GM19035 (cell line): ENCODE data around the gene PRXL2B.
"Not testable (repeated sequence)": the region's sequence is repeated elsewhere in the genome, so short reads cannot be mapped to it uniquely, and the experiment has no call there.

Experiments
- ATAC-seq: cut with Tn5 transposase; IDR thresholded peaks from one replicate; pipeline ENCODE4 v1.9.1; 2021; ENCODE audit not compliant: unreplicated experiment

PRXL2B gene, protein sequence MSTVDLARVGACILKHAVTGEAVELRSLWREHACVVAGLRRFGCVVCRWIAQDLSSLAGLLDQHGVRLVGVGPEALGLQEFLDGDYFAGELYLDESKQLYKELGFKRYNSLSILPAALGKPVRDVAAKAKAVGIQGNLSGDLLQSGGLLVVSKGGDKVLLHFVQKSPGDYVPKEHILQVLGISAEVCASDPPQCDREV

DNA sequence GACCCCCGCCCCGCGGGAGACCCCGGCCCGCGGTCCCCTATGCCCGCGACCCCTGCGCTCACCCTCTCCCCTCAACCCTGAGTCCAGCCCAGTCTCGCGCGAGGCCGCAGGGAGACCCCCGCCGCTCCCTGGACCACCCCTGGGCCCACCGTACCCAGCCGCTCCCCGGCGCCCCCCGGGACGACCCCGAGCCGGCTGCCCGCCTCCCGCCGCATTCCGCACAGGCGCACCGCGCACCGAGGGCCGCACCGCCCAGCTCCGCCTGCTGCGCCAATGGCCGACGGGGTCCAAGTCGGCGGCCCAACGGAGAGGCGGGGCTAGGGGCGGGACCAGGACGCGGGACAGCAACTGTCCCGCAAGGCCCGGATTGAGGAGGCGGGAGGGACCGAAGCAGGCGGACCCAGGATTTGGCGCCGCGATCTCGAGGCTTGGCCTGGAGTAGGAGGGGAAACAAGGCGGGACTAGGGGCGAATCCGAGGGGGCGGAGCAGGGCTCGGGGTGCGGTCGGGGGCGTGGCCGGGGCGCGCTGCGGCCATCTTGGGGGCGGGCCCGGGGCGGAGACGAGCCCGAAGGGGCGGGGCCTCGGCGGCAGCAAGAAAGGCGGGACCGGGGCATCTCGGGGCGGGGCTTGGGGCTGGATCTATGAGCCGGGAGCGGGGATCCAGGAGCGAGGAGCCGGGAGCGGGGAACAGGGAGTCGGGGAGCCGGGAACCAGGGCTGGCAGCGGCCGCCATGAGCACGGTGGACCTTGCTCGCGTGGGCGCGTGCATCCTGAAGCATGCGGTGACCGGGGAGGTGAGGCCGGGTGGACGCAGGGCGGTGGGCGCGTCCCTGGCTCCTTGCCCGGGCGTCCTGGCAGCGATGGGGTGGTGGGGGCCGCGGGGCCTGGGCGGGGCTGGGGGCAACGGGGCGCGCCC, at the start of gene PRXL2B:
Gene PRXL2B (plus strand): TSS at position 624 of the 917 bp plus-strand sequence. CDS start 109 bp downstream, at position 733.
- peak; percentile 72 for ATAC-seq

GRCh38 chr1:2537784-2538115, 48.8 kb upstream of the PRXL2B start:
- no peak for ATAC-seq

GRCh38 chr1:2538376-2538775, 48.2 kb upstream of the PRXL2B start:
- no peak for ATAC-seq

DNA sequence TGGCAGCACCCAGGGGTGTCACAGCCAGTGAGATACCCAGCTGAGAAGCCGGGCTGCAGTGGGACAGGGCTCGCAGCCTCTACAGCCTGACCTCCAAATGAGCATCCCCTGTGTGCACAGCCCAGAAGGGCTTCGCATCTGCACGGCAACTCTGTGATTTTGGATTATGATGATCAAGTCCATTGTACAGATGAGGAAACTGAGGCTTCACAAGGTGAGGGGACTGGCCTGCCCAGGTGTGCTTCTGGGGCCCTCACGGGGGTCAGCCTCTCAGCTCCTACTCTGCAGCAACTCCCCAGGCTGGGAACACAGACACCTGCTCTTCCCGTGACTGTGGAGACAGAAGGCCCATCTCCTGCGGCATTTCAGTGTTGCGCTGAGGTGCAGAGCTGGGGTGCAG, 47.7 kb upstream of the PRXL2B start:
- no peak for ATAC-seq

- no peak for ATAC-seq
Measured at GRCh38 chr1:2539312-2539907, 47.2 kb upstream of the PRXL2B start.

DNA sequence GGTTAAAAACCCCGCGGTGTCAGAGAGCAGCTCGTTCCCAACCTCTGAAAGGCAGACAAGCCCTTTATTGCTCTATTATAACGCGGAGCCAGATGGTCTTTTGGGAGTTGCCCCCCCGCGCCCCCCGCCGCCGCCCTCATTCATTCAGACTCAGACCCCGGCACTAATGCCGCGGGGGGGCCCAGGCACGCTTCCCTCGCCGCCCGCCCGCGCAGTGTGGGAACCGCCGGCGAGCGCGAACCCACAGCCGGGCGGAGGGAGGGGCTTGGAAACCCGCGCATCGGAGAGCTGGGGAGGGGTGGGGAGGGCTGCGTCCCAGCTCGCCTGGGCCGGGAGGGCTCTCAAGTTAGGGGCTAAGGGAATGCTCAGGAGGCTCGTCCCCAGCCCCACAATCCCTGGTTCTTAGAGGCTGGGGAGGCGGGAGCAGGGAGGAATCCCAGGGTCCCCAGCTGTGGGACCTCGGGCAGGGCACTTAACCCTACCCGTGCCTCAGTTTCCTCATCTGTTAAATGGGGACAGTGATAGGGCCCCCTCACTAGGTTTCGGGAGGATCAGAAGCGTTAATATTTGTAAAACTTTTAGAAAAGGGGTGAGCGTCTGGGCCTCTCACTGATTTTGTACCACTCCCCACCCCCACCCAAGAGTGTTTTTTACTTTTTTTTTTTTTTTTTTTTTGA, 45.6 kb upstream of the PRXL2B start:
- ATAC-seq = no peak

GRCh38 chr1:2541619-2542245, 44.8 kb upstream of the PRXL2B start:
- no peak for ATAC-seq

- no peak for ATAC-seq
Measured at GRCh38 chr1:2542246-2542915, 44.2 kb upstream of the PRXL2B start.

DNA sequence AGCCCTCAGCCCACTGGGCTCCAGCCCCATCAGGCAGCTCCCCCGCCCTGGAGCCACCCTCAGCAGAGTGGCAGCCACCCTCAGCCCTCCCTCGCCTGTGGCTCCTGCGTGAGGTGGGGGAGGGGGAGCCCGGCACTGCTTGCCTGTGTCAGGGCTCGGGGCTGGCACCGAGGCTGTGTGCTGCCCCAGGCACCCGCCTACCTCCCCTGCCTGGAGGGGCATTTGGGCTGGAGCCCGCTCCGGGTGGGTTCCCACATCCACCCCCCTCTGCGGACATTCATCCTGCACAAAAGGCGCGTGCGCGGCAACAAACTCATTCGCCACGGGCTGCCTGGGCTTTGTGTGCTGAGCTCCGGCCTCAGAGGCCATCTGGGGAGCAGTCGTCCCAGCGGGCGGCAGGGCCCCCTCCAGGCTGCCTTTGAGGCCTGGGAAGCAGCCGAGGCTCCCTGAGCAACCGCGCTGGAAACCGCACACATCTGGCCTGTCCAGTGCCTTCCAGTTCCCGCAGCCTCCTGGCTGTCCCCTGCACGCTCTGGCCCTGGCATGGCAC, 43.0 kb upstream of the PRXL2B start:
- no peak for ATAC-seq

DNA sequence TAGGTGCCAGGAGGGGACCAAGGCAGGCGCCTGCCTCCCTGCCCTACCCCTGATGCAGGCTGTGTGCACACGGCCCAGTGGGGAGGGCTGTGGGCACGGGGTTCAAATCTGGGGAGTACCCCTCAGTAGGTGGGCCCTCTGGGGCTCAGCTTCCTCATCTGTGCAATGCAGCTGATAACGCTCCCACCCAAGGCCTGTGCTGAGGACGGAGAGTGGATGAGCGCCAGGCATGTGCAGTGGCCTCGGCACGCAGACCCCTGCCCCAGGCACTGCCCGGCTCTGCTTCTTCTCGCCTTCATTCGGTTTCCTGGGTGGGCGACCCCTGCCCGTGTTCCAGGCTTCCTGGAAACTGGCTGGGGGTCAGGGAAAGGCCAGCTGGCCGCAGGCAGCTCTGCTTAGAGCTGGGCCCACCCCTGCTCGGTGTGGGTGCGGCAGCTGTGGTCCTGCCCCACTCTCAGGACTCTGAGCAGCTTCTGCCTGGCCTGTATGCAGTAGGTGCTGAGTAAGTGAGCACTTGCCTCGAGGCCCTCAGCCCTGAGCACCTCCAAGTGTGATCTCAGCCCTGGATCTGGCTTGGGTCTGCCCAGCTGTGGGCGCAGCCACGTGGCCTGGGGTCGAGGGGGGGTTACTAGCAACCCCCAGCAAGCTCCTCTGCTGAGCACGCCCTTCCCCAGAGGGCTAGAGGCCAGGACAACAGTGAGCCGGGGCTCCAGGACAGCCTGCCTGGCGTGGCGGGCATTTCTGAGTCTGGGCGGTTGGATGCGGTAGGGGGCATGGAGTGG, 42.3 kb upstream of the PRXL2B start:
- no peak for ATAC-seq

DNA sequence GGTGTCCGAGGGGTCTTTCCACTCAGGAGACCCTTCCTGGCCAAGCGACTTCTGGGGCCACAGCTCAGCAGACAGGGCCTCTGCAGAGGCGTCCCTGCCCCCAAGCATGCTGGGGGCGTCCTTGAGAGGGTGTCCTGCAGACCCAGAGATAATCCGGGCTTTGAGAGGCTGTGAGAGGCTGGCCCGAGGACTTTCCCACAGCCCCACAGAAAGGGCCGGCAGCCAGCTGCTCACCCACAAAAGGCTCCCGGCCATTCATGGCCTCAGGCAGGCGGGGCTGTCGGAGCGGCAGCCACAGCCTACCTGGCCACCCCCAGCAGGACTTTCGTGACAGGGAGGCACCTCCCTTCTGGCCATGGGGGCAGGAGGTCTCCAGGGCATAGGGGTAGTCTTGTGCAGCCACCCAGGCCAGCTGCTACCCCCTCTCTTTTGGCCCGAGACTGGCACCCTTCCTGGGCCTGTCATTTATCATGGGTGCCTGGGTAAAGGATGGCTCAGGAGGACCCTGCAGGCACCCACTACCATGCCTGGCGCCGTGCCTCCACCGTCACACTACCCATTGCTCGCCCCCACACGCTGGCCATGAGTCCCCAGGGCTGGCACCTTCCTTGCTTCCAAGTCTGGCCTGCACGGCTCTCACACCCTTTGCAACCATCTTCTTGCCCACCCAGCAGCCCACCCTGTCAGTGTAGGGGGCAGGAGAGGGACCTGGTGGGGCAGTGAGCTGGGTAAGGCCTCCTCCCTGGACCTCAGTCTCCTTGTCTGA, 41.5 kb upstream of the PRXL2B start:
- no peak for ATAC-seq

GRCh38 chr1:2545754-2546514, 40.6 kb upstream of the PRXL2B start:
- ATAC-seq = peak; percentile 36

- peak; percentile 35 for ATAC-seq
Measured at GRCh38 chr1:2546515-2547209, 39.9 kb upstream of the PRXL2B start.

GRCh38 chr1:2547210-2548067, 39.1 kb upstream of the PRXL2B start:
- ATAC-seq = no peak

GRCh38 chr1:2548068-2548589, 38.4 kb upstream of the PRXL2B start:
- ATAC-seq = peak; percentile 21

DNA sequence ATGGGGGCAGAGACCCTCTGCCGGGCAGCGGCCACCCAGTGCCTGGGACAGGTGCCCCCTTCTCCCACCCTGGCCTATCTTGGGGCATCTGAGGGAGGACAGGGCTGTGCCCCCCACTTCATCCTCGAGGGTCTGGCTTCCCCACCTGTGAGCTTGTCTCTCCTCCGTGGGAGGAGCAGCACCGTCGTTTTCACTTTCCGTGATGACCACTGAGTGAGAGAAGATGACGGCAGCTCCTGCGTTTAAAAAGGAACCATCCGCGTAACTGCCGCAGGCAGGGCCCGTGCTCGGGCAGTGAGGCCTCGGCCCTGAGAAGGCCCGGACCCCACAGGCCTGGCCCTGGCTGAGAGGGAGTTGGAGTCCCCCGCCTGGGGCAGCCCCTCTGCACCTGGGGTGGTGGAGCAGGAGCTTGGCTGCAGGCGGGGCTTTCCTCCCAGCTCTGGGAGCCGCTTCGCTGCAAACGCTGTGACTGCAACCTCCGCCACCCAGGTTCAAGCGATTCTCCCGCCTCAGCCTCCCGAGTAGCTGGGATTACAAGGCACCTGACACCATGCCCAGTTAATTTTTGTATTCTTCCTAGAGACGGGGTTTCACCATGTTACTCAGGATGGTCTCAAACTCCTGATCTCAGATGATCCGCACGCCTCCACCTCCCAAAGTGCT, 37.1 kb upstream of the PRXL2B start:
- ATAC-seq = not testable (repeated sequence)
